AG04450 (cell line): ENCODE results near the gene PHF21B. TPM values are rescaled to one million over a fixed set of nuclear protein-coding genes. Genes with fewer than 3 reads are reported as not detected.

Experiments
- CTCF ChIA-PET: fragments of 300-600, 350-600 bp; formaldehyde crosslinking; extraction: SDS; loops from one replicate; lab custom pipeline; 2022; ENCODE audit warnings: antibody characterized with exemption, inconsistent platforms; lab: Charles Lee
- POLR2A ChIA-PET: fragments of 350-600 bp; formaldehyde crosslinking; extraction: SDS; loops from one replicate; lab custom pipeline; 2021; ENCODE audit warnings: antibody characterized with exemption, inconsistent platforms; lab: Yijun Ruan, JAX
- DNase-seq: peaks from one replicate; pipeline ENCODE4 v3.0.0-alpha.2; 2011; ENCODE audit warnings: low read depth, low spot score
- H3K27ac ChIP-seq: one replicate; pipeline ENCODE4 v1.5.1; 2012; ENCODE audit warnings: low read depth, low read length, control low read depth
- H3K27me3 ChIP-seq: one replicate; pipeline ENCODE4 v1.6.0; 2012; ENCODE audit warnings: low read length; ENCODE audit not compliant: control insufficient read depth, insufficient read depth
- H3K4me3 ChIP-seq: 2 replicates; pipeline ENCODE4 v1.5.1; 2011; ENCODE audit warnings: mild to moderate bottlenecking, low read depth, low read length, control low read depth
- H3K9me3 ChIP-seq: 2 replicates; pipeline ENCODE4 v1.5.1; 2012; ENCODE audit warnings: low read length; ENCODE audit not compliant: control insufficient read depth, insufficient read depth
- CTCF ChIP-seq: IDR thresholded peaks from 2 replicates; pipeline ENCODE4 v1.5.1; 2011; ENCODE audit warnings: low read depth, low read length, control low read depth, inconsistent platforms
- polyA plus RNA-seq: library from polyadenylated mRNA; depleted of rRNA; stranded (reverse); fragments of >200 nt; gene quantifications from 2 replicates; pipeline ENCODE4 v1.2.3, GENCODE V29; 2011

The PHF21B gene
- polyA plus RNA-seq, 1 experiment: not detected

- no peak for TF ChIP-seq CTCF
- Histone ChIP-seq H3K9me3 (peaks cover 10% of the 10 kb centered on the region; the same call in 1 of the 2 replicates), H3K4me3 (no peak overlapping the region), H3K27me3 (peaks cover 5% of the 10 kb centered on the region), H3K27ac (no peak overlapping the region)
- ChIA-PET CTCF (no interaction called here), POLR2A (no interaction called here)
- DNase-seq: no peak
These were observed 123.9 kb downstream of the PHF21B start for GRCh38 chr22:44885806-44886360.

- Histone ChIP-seq H3K27me3 (peaks cover 5% of the 10 kb centered on the region), H3K9me3 (peaks cover 10% of the 10 kb centered on the region; the same call in 1 of the 2 replicates), H3K27ac (no peak overlapping the region), H3K4me3 (no peak overlapping the region)
- TF ChIP-seq CTCF: no peak
- ChIA-PET POLR2A (no interaction called here), CTCF (no interaction called here)
- no peak for DNase-seq
These were observed 124.6 kb downstream of the PHF21B start for GRCh38 chr22:44884968-44885805.

GRCh38 chr22:44884562-44884961, 125.2 kb downstream of the PHF21B start:
- H3K4me3 ChIP-seq: no peak overlapping the region
- DNase-seq: no peak
- peaks cover 10% of the 10 kb centered on the region; the same call in 1 of the 2 replicates for H3K9me3 ChIP-seq
- TF ChIP-seq CTCF: no peak
- POLR2A ChIA-PET: no interaction called here
- H3K27ac ChIP-seq: no peak overlapping the region
- CTCF ChIA-PET: no interaction called here
- H3K27me3 ChIP-seq: peaks cover 5% of the 10 kb centered on the region

- DNase-seq: no peak
- TF ChIP-seq CTCF: no peak
- H3K9me3 ChIP-seq: peaks cover 10% of the 10 kb centered on the region; the same call in 1 of the 2 replicates
- CTCF ChIA-PET: no interaction called here
- H3K4me3 ChIP-seq: no peak overlapping the region
- no peak overlapping the region for H3K27ac ChIP-seq
- POLR2A ChIA-PET: no interaction called here
- H3K27me3 ChIP-seq: peaks cover 5% of the 10 kb centered on the region
These were observed 126.8 kb downstream of the PHF21B start for GRCh38 chr22:44883011-44883421.
